Measurements from ENCODE around the gene RBM10.

RBM10 gene

DNA sequence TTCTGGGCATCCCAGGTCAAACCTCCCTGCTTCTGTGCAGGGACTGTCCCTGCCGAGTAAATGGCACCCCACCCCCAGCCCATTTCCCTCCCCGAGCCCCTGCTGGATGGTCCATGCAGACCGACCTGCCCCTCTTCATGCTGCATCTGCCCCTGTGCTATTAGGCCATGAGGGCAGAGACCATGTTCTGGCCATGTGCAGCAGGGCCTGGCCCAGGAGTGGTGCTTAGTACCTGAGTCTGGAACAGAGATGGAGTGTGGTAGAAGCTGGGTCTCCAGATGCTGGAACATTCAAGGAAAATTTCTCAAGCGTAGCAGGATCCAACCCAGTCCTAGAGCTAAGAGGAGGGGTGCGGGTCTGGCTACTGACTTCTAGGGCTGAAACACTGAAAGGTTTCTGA lies 33.3 kb downstream of the RBM10 start:
- no peak for DNase-seq

DNA sequence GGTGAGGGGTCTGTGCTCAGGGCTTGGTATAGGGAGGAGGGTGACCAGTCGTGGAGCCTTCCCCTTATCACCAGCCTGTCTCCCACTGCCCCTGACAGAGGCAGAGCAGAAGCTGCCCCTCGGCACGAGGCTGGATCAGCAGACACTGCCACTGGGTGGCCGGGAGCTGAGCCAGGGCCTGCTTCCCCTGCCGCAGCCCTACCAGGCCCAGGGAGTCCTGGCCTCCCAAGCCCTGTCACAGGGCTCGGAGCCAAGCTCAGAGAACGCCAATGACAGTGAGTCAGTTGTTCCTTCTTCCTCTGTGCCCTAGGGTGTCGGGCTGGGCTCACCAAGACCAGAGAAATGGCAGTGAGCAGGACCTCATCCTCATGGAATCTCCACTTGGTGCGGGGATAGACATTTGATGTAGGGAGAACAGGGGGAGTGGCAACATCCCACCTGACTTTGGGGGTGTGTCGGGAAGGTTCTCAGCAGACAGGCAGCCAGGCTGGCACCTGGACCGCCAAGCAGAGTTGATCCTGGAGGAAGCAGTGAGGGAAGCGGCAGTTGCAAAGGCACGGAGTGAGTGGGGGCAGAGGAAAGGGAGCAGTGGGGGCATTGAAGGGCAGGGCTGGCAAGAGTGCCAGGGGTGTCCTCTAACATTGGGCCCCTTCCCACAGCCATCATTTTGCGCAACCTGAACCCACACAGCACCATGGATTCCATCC lies 34.4 kb downstream of the RBM10 start:
- DNase-seq: no peak

DNA sequence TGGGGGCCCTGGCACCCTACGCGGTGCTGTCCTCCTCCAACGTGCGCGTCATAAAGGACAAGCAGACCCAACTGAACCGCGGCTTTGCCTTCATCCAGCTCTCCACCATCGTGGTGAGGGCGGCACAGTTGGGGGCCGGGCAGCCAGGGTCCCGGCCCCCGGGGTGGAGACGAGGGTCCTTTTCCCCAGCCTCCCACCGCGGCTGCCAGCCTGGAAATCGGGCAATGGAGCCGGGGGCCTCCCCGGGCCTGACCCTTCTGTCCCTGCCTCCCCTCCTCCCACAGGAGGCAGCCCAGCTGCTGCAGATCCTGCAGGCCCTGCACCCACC lies 34.9 kb downstream of the RBM10 start:
- DNase-seq: no peak

- DNase-seq: no peak
Observed at GRCh38 chrX:47180346-47180745, 35.3 kb downstream of the RBM10 start.

- no peak for DNase-seq
Observed at GRCh38 chrX:47181301-47181700, 36.3 kb downstream of the RBM10 start.

DNA sequence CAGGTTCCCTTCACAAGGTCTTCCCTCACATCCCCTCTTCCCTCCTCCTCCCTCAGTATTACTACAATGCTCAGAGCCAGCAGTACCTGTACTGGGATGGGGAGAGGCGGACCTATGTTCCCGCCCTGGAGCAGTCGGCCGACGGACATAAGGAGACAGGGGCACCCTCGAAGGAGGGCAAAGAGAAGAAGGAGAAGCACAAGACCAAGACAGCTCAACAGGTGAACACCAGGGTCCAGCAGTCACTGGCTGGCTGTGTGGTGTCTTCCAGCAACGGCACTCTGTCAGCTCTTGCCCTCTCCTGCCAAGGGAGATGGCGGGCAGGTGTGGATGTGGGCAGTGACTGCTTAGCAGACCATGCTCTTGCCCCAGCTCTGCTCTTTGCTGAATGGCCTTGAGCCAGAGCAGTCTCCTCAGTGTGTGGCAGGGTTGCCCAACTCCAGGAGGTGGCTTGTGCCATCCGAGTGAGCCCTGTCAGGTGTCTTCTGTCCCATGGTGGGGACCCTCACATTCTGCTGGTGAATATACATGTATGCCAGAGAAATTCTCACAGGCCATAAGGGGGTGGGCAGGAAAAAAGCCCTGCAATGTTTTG lies 37.2 kb downstream of the RBM10 start:
- no peak for DNase-seq

DNA sequence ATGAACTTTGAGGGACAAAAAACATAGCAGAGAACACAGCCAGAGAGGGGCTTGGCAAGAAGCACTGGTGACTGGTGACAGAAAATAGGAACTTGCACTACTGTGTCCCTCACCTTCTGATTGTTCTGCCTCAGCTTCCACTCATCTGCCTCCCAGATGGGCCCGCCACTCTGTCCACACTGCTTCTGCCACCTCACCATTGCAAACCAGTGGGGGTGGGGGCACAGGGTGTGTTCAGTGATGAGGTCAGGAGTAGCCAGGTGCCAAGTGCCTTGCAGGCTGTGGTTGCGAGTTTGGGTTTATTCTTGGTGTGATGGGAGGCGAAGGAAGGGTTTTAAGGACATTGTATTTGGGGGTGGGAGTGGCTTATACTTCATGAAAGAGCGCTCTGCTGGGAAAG lies 39.5 kb downstream of the RBM10 start:
- DNase-seq: no peak

GRCh38 chrX:47185241-47185640 lies 40.2 kb downstream of the RBM10 start:
- DNase-seq: no peak

GRCh38 chrX:47186096-47186740 lies 41.2 kb downstream of the RBM10 start:
- DNase-seq: no peak

- no peak for DNase-seq
Observed at GRCh38 chrX:47187106-47187677, 42.2 kb downstream of the RBM10 start.

DNA sequence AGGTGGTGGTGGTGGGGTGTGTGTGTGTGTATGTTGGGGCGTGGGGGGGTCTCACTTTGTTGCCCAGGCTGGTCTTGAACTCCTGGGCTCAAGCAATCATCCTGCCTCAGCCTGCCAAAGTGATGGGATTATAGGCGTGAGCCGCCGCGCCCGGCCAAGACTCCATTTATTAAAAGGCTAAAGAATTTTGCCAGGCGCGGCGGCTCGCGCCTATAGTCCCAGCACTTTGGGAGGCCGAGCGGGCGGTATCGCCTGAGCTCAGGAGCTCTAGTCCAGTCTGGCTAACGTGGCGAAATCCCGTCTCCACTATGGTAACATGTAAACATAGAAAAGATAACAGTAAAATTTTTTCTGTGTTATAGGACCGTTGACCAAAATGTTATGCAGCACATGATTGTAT lies 44.9 kb downstream of the RBM10 start:
- DNase-seq: no peak

DNA sequence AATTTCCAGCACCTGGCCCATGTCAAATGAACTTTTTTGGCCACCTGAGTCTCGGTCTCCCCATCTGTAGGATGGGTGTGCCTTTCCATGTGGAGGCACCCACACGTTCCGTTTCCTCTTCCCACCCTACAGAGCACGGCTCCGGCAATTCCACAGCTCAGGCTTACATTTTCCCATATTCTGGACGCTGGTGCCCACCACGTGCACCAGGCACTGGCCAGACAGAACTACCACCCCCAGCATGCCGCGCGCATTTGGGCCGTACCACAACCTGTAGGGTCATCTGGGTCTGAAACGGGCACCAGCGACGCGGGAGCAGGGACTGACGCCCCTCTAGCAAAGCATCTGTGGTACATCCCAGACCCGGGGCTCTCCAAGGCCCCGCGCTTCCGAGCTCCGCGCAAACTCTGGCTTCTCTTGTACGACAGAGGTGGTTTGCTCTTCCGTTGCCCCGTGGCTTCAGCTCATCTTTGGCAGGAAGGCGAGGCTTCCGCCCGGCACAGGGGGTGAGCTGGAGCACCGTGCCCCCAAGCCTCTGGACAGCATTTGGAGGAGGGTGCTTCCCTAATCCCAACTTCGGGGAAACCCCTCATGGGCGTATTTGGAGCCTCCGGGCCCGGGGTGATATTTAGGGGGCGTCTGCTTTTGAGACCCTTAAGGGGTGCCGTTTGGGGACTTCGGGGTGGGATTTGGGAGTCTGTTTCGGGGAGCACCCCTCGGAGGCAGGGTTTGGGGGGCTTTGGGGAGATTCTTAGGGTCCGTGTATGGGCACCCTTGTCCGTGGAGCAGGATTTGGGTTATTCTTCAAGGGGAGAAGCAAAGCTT lies 45.6 kb downstream of the RBM10 start:
- DNase-seq: peak; percentile 85

GRCh38 chrX:47191331-47191730 lies 46.3 kb downstream of the RBM10 start:
- peak; percentile 61 for DNase-seq

- no peak for DNase-seq
Observed at GRCh38 chrX:47191806-47192401, 46.9 kb downstream of the RBM10 start.

DNA sequence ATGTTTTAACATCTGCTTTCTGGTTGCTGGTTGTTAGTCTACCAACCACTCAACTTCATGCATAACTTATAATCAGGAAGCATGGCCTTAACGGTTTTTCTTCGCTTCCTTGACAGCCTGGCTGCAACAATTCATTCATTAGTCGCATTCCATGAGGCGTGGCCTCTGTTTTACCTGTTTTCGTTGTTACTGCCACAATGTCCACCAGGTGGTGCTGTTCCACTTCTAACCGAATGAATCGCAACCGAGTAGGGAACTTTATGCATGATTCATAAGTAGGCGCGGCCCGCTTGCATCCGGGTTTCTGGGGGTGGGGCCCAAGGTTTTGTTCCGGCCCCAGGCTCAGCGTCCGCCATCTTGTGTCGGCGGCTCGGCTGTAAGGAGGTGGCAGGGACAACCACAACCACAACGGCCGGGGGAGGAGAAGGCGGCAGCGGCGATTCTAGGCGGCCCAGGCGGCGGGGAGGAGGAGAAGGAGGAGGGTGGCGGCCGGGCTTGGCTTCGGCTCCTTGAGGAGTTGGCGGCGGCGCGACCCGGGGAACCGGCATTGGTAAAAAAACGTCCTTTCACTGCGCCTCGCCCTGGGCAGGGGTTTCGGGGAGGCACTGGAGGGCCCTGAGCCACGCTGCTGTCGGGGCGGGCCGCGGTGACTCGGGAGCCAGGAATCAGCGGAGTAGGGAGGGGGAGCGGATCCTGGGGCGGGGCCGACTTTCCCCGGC lies 48.6 kb downstream of the RBM10 start, which contains the start of gene UBA1:
Gene UBA1 (plus strand): TSS at position 355 of the 719 bp plus-strand sequence. CDS start 4,974 bp downstream, outside the sequence.
- DNase-seq: peak; percentile 93

- DNase-seq: no peak
Observed at GRCh38 chrX:47194194-47194787, 49.3 kb downstream of the RBM10 start.

GRCh38 chrX:47196098-47196497 lies 51.1 kb downstream of the RBM10 start:
- no peak for DNase-seq

DNA sequence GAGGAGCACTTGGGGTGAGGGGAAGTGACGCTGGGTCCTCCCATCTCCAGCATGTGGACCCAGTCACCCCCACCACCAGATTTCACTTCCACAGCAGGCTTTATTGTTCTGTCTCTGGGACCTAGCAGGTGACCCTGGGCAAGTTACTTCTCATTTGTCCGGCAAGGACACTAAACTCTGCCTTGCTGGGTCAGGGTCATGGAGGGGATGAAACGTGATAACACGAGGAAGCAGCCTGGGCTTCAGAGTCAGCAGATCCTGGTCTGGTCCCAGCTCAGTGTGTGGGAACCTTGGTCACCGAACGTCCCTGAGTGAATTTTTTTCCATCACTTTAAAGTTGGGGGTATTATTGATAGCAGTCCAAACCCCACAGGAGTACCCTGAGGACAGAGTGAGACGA lies 52.5 kb downstream of the RBM10 start:
- no peak for DNase-seq

DNA sequence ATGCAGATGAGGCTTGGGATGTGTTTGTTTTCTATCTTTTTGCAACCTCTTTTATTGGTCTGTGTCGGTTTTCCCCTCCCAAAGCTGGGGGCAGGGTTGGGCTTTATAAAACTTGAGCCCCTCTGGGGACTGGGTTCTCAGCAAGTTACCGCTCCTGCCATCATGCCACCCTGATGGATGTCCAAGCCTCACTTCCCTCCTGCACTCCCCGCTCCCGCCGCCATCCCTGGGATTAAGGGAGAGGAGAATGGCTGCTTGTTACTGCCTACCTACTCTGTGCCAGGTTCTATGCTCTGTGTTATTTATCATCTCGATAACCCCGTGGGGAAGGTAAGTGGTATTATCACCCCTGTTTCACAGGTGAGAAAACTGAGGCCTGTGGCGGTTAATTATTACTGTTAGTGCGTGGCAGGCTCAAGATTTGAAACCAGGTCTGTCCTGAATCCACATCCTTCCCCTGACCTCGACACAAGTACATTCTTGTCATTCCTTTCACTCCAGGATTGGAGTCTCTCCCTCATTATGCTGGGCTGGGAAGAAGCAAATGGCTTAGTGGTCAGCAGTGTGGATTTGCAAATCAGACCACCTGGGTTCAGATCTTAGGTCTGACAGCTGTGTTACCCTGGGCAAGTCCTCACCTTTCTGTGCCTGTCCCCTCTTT lies 53.1 kb downstream of the RBM10 start:
- no peak for DNase-seq

DNA sequence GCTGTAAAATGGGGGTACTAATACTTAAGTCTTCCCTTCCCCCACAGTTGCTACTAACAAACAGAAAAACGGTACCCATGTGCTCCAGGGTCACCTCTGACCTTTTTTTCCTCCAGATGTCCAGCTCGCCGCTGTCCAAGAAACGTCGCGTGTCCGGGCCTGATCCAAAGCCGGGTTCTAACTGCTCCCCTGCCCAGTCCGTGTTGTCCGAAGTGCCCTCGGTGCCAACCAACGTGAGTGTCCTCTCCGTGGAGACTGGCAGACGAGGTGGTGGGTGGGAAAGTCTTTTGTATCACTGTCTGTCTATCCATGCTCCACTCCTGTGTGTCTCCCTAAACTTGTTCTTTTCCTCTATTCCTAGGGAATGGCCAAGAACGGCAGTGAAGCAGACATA lies 53.7 kb downstream of the RBM10 start:
- no peak for DNase-seq

GRCh38 chrX:47199286-47199685 lies 54.3 kb downstream of the RBM10 start:
- DNase-seq: no peak

All from stimulated activated CD4-positive, alpha-beta T cell treated with anti-CD3 and anti-CD28 coated beads, Interleukin-4, amount 100 ng/mL, for 24 hours (primary cell).